ENCODE results near the gene OTOGL.
A peak's percentile ranks its signal among the peaks of the same experiment; 100 is the strongest.

The OTOGL gene

GRCh38 chr12:80099259-80099658, at the start of gene OTOGL:
TSS of gene OTOGL (plus strand) at chr12:80099537. CDS start at chr12:80209432, 109,895 bp downstream.
- DNase-seq (ENCODE audit: low read depth) = no peak

- no peak for DNase-seq (ENCODE audit: low read depth)
Measured at GRCh38 chr12:80050236-80050635, 49.1 kb upstream of the OTOGL start.

GRCh38 chr12:80053051-80053790, 46.1 kb upstream of the OTOGL start:
- DNase-seq (ENCODE audit: low read depth) = no peak

GRCh38 chr12:80056232-80056631, 43.1 kb upstream of the OTOGL start:
- DNase-seq (ENCODE audit: low read depth) = no peak

GRCh38 chr12:80056845-80057244, 42.5 kb upstream of the OTOGL start:
- DNase-seq (ENCODE audit: low read depth) = no peak

GRCh38 chr12:80058586-80058985, 40.8 kb upstream of the OTOGL start:
- DNase-seq (ENCODE audit: low read depth) = no peak

GRCh38 chr12:80059102-80059501, 40.2 kb upstream of the OTOGL start:
- DNase-seq (ENCODE audit: low read depth) = no peak

GRCh38 chr12:80059875-80060274, 39.5 kb upstream of the OTOGL start:
- DNase-seq (ENCODE audit: low read depth) = no peak

GRCh38 chr12:80064269-80064668, 35.1 kb upstream of the OTOGL start:
- no peak for DNase-seq (ENCODE audit: low read depth)

- DNase-seq (ENCODE audit: low read depth) = no peak
Measured at GRCh38 chr12:80064951-80065350, 34.4 kb upstream of the OTOGL start.

- DNase-seq (ENCODE audit: low read depth) = no peak
Measured at GRCh38 chr12:80068173-80068572, 31.2 kb upstream of the OTOGL start.

- peak; percentile 11 for DNase-seq (ENCODE audit: low read depth)
Measured at GRCh38 chr12:80083892-80084614, 15.3 kb upstream of the OTOGL start.

GRCh38 chr12:80086025-80086424, 13.3 kb upstream of the OTOGL start:
- no peak for DNase-seq (ENCODE audit: low read depth)

- DNase-seq (ENCODE audit: low read depth) = no peak
Measured at GRCh38 chr12:80087486-80088213, 11.7 kb upstream of the OTOGL start.

- no peak for DNase-seq (ENCODE audit: low read depth)
Measured at GRCh38 chr12:80100591-80100990, 1.3 kb downstream of the OTOGL start.

- DNase-seq (ENCODE audit: low read depth) = no peak
Measured at GRCh38 chr12:80101126-80101525, 1.8 kb downstream of the OTOGL start.

GRCh38 chr12:80107221-80107620, 7.9 kb downstream of the OTOGL start:
- DNase-seq (ENCODE audit: low read depth) = no peak

GRCh38 chr12:80116735-80117134, 17.4 kb downstream of the OTOGL start:
- no peak for DNase-seq (ENCODE audit: low read depth)

GRCh38 chr12:80118565-80119324, 19.4 kb downstream of the OTOGL start:
- DNase-seq (ENCODE audit: low read depth) = no peak

- no peak for DNase-seq (ENCODE audit: low read depth)
Measured at GRCh38 chr12:80120994-80121393, 21.7 kb downstream of the OTOGL start.

GRCh38 chr12:80121661-80122060, 22.3 kb downstream of the OTOGL start:
- no peak for DNase-seq (ENCODE audit: low read depth)

GRCh38 chr12:80129895-80130530, 30.7 kb downstream of the OTOGL start:
- DNase-seq (ENCODE audit: low read depth) = no peak
